GM10266 (cell line): ENCODE results near the gene CBLN1.

Experiments used
- DNase-seq: peaks from one replicate; pipeline ENCODE4 v3.0.0; 2012; ENCODE audit errors: extremely low spot score
- TF ChIP-seq, protein P1 (sequence below): IDR thresholded peaks from 2 replicates; pipeline ENCODE4 v1.5.1; 2012; ENCODE audit warnings: mild to moderate bottlenecking, low read depth; ENCODE audit not compliant: control insufficient read depth, insufficient read depth; ENCODE audit errors: missing control alignments

Gene CBLN1

DNA sequence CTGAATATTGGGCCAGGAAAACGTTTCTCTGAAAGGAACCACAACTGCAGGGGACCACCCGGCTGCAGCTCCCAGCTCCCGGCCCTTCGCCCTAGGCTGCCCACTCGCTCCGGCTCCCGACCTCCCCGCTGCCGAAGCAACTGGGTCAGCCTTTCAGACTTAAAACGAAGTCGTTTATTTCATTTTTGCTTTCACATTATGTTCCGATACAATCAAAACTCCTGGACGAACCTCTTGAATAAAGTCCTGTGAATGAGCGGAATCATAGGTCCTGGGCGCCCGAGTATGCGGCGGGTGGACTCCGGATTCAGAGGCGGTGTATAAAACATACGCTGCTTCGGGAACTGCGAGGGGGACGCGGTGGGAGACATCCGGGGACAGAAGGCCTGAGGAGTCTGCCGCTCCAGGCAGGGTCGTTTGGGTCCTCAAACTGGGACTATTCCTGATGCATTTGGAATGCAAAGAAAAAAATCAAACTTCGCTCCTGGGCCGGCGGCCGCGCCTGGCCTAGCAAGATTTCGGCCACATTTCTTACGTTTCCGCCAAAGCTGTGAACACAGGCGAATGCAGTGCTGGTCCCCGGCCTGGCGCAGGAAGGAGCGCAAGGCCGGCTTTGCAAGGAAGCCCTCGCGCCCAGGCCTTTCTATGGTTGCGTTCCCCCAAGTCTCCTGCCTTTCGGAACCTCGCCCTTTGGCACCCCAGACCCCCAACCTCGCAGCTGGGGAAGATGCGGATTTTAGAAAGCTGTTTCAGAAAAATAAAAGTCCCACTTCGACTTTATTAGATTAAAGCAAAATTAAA, 3.7 kb downstream of the CBLN1 start:
- DNase-seq, result no peak
- TF ChIP-seq, protein P1, sequence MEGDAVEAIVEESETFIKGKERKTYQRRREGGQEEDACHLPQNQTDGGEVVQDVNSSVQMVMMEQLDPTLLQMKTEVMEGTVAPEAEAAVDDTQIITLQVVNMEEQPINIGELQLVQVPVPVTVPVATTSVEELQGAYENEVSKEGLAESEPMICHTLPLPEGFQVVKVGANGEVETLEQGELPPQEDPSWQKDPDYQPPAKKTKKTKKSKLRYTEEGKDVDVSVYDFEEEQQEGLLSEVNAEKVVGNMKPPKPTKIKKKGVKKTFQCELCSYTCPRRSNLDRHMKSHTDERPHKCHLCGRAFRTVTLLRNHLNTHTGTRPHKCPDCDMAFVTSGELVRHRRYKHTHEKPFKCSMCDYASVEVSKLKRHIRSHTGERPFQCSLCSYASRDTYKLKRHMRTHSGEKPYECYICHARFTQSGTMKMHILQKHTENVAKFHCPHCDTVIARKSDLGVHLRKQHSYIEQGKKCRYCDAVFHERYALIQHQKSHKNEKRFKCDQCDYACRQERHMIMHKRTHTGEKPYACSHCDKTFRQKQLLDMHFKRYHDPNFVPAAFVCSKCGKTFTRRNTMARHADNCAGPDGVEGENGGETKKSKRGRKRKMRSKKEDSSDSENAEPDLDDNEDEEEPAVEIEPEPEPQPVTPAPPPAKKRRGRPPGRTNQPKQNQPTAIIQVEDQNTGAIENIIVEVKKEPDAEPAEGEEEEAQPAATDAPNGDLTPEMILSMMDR, result no peak

DNA sequence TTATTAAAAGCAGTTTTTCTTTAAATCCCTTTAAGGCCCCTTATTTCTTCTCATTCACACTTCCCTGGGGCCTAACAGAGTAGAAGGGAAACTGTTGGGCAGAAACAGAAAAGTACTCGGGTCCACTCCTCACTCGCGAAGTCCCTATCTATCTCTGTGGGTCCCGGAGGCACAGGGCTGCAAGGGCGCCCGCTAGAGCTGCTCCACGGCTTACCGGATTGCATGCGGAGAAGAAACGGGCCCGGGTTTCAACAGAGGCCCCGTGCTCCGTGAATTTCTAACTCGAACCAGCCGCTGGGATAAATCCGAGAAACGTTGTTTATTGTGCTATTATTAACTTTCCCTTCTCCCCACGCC, 4.3 kb downstream of the CBLN1 start:
- TF ChIP-seq, protein P1, result no peak
- no peak for DNase-seq

DNA sequence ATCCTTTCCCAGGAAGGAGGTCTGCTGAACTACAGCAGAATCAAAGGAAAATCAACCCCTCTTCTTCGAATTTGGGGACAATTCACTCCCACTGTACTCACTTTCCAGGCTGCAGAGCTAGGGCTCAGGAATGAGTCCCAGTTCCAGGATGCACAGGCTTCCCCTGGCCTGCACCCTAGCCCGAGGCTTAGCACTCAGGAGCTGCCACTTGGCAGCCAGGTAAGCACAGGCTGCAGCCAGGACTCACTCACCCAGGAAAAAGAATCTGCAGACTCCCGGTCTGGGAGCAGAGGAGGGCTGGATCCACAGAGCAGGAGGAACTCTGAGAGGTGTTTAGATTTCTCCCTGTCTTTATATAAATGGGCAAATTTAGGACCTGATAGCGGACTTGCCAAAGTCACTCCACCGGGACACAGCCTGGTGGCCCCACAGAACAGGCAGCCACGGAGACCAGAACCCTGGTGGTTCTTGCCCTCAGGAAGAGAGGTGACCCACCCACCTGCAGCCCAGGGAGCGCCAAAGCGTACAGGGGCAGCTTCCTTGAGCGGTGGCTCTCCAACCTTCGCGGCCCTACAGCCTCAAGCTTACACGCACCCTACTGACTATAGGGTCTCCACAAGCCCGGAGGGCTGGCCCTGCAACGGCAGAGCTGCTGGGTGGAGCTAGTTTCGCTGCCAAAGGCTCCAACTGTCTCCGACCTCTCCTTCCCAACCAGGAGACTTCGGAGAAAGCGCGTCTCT, 4.8 kb downstream of the CBLN1 start:
- no peak for DNase-seq
- TF ChIP-seq, protein P1, result no peak

DNA sequence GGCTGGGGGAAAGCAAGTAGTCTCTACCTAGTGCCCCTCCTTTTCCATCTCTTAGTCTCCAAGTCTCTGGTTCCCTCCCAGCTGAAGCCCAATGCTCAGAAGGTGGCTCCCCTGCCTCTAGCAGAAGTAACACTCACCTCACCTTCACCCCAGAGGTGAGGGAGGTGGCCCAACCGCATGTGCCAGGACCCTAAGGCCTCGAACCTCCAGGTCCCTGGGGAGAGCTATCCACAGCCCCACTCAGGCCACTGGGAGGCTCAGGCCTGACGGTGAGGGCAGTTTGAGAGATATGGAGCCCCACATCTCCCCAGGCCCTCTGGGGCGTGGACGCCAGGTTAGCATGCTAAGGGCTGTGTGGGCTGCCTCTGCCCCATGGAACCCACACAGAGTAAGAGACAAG, 5.8 kb downstream of the CBLN1 start:
- TF ChIP-seq, protein P1, result no peak
- DNase-seq, result no peak

DNA sequence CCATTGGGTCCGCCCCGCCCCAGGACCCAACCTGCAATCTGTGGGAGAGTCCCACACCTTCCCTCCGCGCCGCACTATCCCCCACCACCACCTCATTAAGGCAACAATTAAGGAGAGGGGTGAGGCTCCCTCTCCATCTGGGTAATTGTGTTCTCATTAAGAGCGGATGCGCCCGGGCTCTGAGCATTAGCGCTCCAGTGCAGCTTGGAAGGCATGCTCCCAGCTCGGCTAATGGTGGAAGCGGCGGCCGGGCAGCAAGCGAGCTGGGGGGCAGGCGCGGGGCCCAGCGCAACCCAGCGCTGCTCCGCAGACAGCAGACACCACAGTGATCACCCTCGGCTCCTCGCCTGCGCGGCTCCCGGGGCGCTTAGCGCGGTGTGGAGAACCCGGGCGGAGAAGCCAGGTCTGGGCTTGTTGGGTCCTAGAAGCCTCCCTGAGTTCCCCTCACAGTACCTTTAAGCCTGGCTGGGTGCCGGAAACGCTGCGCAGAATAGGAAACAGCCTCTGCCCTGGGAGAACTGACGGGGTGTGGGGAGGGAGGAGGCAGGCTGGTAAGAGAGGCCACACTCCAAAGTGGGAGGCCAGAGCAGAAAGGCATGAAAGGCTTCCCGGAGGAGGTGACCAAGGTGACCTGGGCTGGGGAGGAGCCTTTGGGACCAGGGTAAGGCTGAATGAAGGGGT, 6.4 kb downstream of the CBLN1 start:
- DNase-seq, result no peak
- TF ChIP-seq, protein P1, result no peak

DNA sequence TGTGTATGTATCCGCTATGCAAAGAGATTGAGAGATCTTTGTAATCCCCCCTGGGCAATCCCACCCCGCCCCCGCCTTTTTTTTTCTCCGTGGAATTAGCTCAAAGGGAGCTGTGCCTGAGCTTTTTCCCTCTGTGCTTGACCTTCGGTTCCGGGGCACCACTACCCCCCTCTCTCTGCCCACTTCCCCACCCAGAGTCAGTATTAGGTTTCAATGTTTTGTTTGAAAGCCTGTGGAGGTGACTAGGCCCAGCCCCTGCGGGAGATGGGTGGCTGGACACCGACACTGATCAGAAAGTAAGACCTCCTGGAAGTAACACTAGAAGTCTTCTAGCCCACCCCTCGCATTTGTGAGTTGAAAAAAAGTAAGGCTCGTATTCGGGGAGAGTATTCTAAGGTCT, 7.0 kb downstream of the CBLN1 start:
- DNase-seq, result no peak
- TF ChIP-seq, protein P1, result no peak

DNA sequence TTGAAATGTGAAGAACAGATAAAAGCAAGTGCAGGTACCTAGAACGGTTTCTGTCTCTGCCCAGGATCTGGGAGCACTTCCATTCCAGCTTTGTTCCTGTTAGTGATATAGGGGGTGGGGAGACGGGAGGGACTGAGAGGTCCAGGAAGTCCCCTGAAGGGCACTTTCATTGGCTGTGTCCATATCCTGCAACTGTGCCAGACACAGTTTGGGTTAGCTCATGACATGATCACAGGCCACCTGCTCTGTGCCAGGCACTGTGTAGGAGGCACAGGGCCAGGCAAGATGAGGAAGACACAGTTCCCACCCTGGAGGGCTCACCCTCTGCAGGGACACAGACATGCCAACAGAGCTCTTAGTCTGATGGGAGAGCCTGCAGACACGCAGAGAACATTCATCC, 7.9 kb downstream of the CBLN1 start:
- no peak for DNase-seq

More for the DNA sequence above, 7.9 kb downstream of the CBLN1 start:
- TF ChIP-seq, protein P1, result no peak
